GM23338 (cell line): ENCODE measurements around the gene FES. TPM values are rescaled to one million over a fixed set of nuclear protein-coding genes. Genes with fewer than 3 reads are reported as not detected.
A peak's percentile ranks its signal among the peaks of the same experiment; 100 is the strongest.

ENCODE experiments used
- ATAC-seq: fragments of 200-7000 bp; cut with Tn5 transposase; 3 replicates; pipeline ENCODE4 v1.9.1; 2020
- DNase-seq: peaks from one replicate; pipeline ENCODE4 v3.0.0-alpha.2; 2015; ENCODE audit warnings: low spot score
- H2AFZ ChIP-seq: fragments of 200-600 bp; sonication (generic); 2 replicates; pipeline ENCODE4 v1.8.0; 2016; ENCODE audit warnings: antibody characterized with exemption, mild to moderate bottlenecking, moderate library complexity
- H3F3A ChIP-seq: fragments of 200-600 bp; sonication (generic); replicated peaks from 2 replicates; pipeline ENCODE4 v1.8.0; 2017; ENCODE audit warnings: antibody characterized with exemption, mixed run types, low read depth
- H3K27ac ChIP-seq: fragments of 200-600 bp; sonication (generic); 2 replicates; pipeline ENCODE4 v1.6.1; 2016; ENCODE audit warnings: low read depth
- H3K27me3 ChIP-seq: fragments of 200-600 bp; sonication (generic); 2 replicates; pipeline ENCODE4 v1.8.0; 2016; ENCODE audit warnings: mild to moderate bottlenecking, mixed run types, moderate library complexity; ENCODE audit not compliant: insufficient read depth
- H3K36me3 ChIP-seq: fragments of 200-600 bp; sonication (generic); 2 replicates; pipeline ENCODE4 v1.8.0; 2016; ENCODE audit warnings: mild to moderate bottlenecking; ENCODE audit not compliant: insufficient read depth
- H3K4me1 ChIP-seq: fragments of 200-600 bp; sonication (generic); 2 replicates; pipeline ENCODE4 v1.8.0; 2016; ENCODE audit warnings: mild to moderate bottlenecking, moderate library complexity; ENCODE audit not compliant: insufficient read depth
- H3K4me2 ChIP-seq: fragments of 200-600 bp; sonication (generic); 2 replicates; pipeline ENCODE4 v1.7.1; 2017; ENCODE audit warnings: mixed run types
- H3K4me3 ChIP-seq: fragments of 200-600 bp; sonication (generic); 2 replicates; pipeline ENCODE4 v1.6.1; 2016; ENCODE audit warnings: mixed run types
- H3K79me2 ChIP-seq: fragments of 200-600 bp; sonication (generic); replicated peaks from 2 replicates; pipeline ENCODE4 v1.8.0; 2017; ENCODE audit warnings: mild to moderate bottlenecking; ENCODE audit not compliant: insufficient read depth
- H3K9me2 ChIP-seq: fragments of 200-600 bp; sonication (generic); 2 replicates; pipeline ENCODE4 v1.8.0; 2017; ENCODE audit not compliant: insufficient read depth
- H4K20me1 ChIP-seq: fragments of 200-600 bp; sonication (generic); replicated peaks from 2 replicates; pipeline ENCODE4 v1.8.0; 2017; ENCODE audit warnings: mild to moderate bottlenecking; ENCODE audit not compliant: insufficient read depth
- H3K27ac Mint-ChIP-seq: 2 replicates; pipeline ENCODE4 v1.8.0; 2020; ENCODE audit warnings: inconsistent platforms, mild to moderate bottlenecking, moderate library complexity, mixed read lengths
- H3K27me3 Mint-ChIP-seq: 3 replicates; pipeline ENCODE4 v1.8.0; 2022; ENCODE audit warnings: low read depth, mild to moderate bottlenecking, moderate library complexity, mixed read lengths, inconsistent platforms; ENCODE audit not compliant: insufficient read depth, poor library complexity
- H3K36me3 Mint-ChIP-seq: 3 replicates; pipeline ENCODE4 v1.8.0; 2021; ENCODE audit warnings: low read depth, mild to moderate bottlenecking, inconsistent platforms, moderate library complexity, mixed read lengths
- H3K4me1 Mint-ChIP-seq: 3 replicates; pipeline ENCODE4 v1.8.0; 2020; ENCODE audit warnings: mild to moderate bottlenecking, inconsistent platforms, mixed read lengths
- H3K4me3 Mint-ChIP-seq: 3 replicates; pipeline ENCODE4 v1.8.0; 2021; ENCODE audit warnings: moderate library complexity, mild to moderate bottlenecking, inconsistent platforms, mixed read lengths
- H3K9me3 Mint-ChIP-seq: 3 replicates; pipeline ENCODE4 v1.8.0; 2020; ENCODE audit warnings: moderate library complexity, mild to moderate bottlenecking, inconsistent platforms, mixed read lengths
- EZH2phosphoT487 ChIP-seq: fragments of 200-600 bp; sonication (generic); IDR thresholded peaks from one replicate; pipeline ENCODE4 v1.8.1; 2018; ENCODE audit warnings: antibody characterized with exemption; ENCODE audit not compliant: unreplicated experiment
- ZNF114 ChIP-seq: fragments of 250-450 bp; sonication (Bioruptor Pico); IDR thresholded peaks from 2 replicates; pipeline ENCODE4 v1.5.0; 2020; ENCODE audit warnings: mild to moderate bottlenecking, moderate library complexity
- polyA plus RNA-seq: library from polyadenylated mRNA; unstranded; fragments of >200 nt; fragmentation: Nextera tagmentation; extraction: Ambion mirVana; gene quantifications from 2 replicates; pipeline ENCODE4 v1.2.1, GENCODE V29; 2016
- total RNA-seq: library from RNA; depleted of rRNA; stranded (reverse); fragments of >200 nt; shearing (Covaris generic); gene quantifications from 2 replicates; pipeline ENCODE4 v1.2.3, GENCODE V29; 2014
- TF ChIP-seq, protein P1 (sequence below), 2 experiments: fragments of 200-600 bp in 1 of 2; sonication (generic) in 1 of 2; conservative IDR thresholded peaks; 2 replicates each; pipeline versions ENCODE4 v1.5.1 to v1.6.1; 2016 to 2017; ENCODE audit warnings: antibody characterized with exemption in 2 of 2, low read depth in 2 of 2, mild to moderate bottlenecking in 2 of 2, moderate library complexity in 1 of 2
- TF ChIP-seq, protein P2 (sequence below): IDR thresholded peaks from 2 replicates; pipeline ENCODE4 v1.6.1; 2016; ENCODE audit warnings: antibody characterized with exemption
- TF ChIP-seq, protein P3 (sequence below): fragments of 250-450 bp; sonication (Bioruptor Pico); IDR thresholded peaks from 2 replicates; pipeline ENCODE4 v1.5.0; 2020; ENCODE audit warnings: mild to moderate bottlenecking, moderate library complexity

FES gene
- total and polyA plus RNA-seq, 2 experiments from 2014 or later, result 2.7 to 14.4 TPM

DNA sequence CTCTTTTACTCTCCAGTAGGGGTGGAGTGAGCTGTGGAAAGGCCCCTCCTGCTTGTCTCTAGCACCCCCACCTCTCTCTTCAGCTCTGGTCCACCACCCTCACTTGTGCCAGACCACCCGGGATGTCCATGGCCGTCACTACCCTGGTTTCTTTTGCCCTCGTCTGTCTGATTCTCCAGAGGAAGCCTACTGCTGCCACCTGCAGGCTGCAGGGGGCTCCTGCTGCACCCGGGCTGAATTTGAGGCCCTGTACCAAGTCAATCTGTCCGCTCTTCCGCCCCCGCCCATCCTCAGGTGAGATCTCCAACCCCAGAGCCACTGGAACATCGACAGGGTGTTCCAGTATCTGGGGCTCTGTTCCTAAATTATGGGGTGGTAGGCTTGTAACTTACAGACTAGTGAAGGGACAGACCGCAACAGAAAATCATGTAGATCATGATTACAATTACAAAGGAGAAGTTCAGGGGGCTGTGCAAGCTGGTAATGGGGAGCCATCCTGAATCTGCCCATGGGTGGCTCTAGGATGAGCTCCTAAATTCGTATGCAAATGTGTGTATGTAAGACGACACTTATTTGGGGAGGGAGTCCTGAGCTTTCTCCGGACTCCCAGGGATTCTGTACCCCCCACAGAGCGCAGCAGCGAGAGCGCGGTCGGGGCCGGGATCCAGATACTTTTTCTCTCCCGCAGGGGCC, 50.1 kb downstream of the FES start:
- Histone ChIP-seq H3K4me2 (peak overlapping the region; percentile 100), H3F3A (peaks cover 6% of the 10 kb centered on the region; the same call in 1 of the 2 replicates), H3K4me1 (peaks cover 23% of the 10 kb centered on the region), H3K27me3 (peaks cover 10% of the 10 kb centered on the region; the same call in 1 of the 2 replicates), H3K27ac (no peak overlapping the region), H3K36me3 (peaks cover 14% of the 10 kb centered on the region; the same call in 1 of the 2 replicates), H4K20me1 (no peaks in the 10 kb centered on the region; the same call in 1 of the 2 replicates), H3K79me2 (no peaks in the 10 kb centered on the region; the same call in 1 of the 2 replicates), H2AFZ (peak overlapping the region; percentile 98), H3K4me3 (peak overlapping the region; percentile 90), H3K9me2 (no peaks in the 10 kb centered on the region)
- Mint-ChIP-seq H3K9me3 (no peaks in the 10 kb centered on the region), H3K4me3 (peak overlapping the region; percentile 84), H3K36me3 (peaks cover 12% of the 10 kb centered on the region), H3K27ac (0 out of 2 replicates have a peak overlapping the region, but pooled peaks have one; percentile 42), H3K4me1 (peaks cover 29% of the 10 kb centered on the region), H3K27me3 (peaks cover 16% of the 10 kb centered on the region)
- TF ChIP-seq, protein P1, sequence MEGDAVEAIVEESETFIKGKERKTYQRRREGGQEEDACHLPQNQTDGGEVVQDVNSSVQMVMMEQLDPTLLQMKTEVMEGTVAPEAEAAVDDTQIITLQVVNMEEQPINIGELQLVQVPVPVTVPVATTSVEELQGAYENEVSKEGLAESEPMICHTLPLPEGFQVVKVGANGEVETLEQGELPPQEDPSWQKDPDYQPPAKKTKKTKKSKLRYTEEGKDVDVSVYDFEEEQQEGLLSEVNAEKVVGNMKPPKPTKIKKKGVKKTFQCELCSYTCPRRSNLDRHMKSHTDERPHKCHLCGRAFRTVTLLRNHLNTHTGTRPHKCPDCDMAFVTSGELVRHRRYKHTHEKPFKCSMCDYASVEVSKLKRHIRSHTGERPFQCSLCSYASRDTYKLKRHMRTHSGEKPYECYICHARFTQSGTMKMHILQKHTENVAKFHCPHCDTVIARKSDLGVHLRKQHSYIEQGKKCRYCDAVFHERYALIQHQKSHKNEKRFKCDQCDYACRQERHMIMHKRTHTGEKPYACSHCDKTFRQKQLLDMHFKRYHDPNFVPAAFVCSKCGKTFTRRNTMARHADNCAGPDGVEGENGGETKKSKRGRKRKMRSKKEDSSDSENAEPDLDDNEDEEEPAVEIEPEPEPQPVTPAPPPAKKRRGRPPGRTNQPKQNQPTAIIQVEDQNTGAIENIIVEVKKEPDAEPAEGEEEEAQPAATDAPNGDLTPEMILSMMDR (conservative IDR thresholded peaks at IDR 0.05; ENCODE audit: low read depth in 2 of 2), result peak; percentile 81 to 91
- TF ChIP-seq, protein P2, sequence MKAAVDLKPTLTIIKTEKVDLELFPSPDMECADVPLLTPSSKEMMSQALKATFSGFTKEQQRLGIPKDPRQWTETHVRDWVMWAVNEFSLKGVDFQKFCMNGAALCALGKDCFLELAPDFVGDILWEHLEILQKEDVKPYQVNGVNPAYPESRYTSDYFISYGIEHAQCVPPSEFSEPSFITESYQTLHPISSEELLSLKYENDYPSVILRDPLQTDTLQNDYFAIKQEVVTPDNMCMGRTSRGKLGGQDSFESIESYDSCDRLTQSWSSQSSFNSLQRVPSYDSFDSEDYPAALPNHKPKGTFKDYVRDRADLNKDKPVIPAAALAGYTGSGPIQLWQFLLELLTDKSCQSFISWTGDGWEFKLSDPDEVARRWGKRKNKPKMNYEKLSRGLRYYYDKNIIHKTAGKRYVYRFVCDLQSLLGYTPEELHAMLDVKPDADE, result no peak
- TF ChIP-seq ZNF114 (CRISPR knock-in tag) (no peak), EZH2phosphoT487 (no peak)
- TF ChIP-seq, protein P3, sequence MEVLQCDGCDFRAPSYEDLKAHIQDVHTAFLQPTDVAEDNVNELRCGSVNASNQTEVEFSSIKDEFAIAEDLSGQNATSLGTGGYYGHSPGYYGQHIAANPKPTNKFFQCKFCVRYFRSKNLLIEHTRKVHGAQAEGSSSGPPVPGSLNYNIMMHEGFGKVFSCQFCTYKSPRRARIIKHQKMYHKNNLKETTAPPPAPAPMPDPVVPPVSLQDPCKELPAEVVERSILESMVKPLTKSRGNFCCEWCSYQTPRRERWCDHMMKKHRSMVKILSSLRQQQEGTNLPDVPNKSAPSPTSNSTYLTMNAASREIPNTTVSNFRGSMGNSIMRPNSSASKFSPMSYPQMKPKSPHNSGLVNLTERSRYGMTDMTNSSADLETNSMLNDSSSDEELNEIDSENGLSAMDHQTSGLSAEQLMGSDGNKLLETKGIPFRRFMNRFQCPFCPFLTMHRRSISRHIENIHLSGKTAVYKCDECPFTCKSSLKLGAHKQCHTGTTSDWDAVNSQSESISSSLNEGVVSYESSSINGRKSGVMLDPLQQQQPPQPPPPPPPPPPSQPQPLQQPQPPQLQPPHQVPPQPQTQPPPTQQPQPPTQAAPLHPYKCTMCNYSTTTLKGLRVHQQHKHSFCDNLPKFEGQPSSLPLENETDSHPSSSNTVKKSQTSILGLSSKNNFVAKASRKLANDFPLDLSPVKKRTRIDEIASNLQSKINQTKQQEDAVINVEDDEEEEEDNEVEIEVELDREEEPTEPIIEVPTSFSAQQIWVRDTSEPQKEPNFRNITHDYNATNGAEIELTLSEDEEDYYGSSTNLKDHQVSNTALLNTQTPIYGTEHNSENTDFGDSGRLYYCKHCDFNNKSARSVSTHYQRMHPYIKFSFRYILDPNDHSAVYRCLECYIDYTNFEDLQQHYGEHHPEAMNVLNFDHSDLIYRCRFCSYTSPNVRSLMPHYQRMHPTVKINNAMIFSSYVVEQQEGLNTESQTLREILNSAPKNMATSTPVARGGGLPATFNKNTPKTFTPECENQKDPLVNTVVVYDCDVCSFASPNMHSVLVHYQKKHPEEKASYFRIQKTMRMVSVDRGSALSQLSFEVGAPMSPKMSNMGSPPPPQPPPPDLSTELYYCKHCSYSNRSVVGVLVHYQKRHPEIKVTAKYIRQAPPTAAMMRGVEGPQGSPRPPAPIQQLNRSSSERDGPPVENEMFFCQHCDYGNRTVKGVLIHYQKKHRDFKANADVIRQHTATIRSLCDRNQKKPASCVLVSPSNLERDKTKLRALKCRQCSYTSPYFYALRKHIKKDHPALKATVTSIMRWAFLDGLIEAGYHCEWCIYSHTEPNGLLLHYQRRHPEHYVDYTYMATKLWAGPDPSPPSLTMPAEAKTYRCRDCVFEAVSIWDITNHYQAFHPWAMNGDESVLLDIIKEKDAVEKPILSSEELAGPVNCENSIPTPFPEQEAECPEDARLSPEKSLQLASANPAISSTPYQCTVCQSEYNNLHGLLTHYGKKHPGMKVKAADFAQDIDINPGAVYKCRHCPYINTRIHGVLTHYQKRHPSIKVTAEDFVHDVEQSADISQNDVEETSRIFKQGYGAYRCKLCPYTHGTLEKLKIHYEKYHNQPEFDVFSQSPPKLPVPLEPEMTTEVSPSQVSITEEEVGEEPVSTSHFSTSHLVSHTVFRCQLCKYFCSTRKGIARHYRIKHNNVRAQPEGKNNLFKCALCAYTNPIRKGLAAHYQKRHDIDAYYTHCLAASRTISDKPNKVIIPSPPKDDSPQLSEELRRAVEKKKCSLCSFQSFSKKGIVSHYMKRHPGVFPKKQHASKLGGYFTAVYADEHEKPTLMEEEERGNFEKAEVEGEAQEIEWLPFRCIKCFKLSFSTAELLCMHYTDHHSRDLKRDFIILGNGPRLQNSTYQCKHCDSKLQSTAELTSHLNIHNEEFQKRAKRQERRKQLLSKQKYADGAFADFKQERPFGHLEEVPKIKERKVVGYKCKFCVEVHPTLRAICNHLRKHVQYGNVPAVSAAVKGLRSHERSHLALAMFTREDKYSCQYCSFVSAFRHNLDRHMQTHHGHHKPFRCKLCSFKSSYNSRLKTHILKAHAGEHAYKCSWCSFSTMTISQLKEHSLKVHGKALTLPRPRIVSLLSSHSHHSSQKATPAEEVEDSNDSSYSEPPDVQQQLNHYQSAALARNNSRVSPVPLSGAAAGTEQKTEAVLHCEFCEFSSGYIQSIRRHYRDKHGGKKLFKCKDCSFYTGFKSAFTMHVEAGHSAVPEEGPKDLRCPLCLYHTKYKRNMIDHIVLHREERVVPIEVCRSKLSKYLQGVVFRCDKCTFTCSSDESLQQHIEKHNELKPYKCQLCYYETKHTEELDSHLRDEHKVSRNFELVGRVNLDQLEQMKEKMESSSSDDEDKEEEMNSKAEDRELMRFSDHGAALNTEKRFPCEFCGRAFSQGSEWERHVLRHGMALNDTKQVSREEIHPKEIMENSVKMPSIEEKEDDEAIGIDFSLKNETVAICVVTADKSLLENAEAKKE (CRISPR knock-in tag), result no peak
- DNase-seq (peak; percentile 96), ATAC-seq (peak; percentile 50)
